ENCODE results near the gene MTFP1.

DNA sequence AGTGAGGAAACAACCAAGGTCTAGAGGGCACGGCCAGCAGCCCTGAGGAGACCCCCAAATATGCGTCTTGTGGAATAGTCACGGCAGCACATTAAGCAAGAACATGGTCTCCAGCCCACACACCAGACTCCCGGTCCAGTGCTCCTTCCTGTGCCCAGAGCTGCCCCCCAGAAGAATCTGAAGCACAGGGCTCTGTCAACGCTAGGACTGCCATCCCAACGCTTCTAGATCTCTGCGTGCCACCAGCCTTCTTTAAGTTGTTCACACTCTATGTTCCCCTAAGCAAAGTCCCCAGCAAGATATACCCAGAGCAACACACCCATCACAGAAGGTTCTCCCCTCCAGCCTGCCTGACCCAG lies 32.3 kb upstream of the MTFP1 start:
- TF ChIP-seq, protein P1, sequence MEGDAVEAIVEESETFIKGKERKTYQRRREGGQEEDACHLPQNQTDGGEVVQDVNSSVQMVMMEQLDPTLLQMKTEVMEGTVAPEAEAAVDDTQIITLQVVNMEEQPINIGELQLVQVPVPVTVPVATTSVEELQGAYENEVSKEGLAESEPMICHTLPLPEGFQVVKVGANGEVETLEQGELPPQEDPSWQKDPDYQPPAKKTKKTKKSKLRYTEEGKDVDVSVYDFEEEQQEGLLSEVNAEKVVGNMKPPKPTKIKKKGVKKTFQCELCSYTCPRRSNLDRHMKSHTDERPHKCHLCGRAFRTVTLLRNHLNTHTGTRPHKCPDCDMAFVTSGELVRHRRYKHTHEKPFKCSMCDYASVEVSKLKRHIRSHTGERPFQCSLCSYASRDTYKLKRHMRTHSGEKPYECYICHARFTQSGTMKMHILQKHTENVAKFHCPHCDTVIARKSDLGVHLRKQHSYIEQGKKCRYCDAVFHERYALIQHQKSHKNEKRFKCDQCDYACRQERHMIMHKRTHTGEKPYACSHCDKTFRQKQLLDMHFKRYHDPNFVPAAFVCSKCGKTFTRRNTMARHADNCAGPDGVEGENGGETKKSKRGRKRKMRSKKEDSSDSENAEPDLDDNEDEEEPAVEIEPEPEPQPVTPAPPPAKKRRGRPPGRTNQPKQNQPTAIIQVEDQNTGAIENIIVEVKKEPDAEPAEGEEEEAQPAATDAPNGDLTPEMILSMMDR (IDR thresholded peaks at IDR 0.05 in 8 of 11, conservative IDR thresholded peaks at IDR 0.05 in 3 of 11): no peak
- no peak for TF ChIP-seq POLR2AphosphoS5 (IDR thresholded peaks at IDR 0.05)
- TF ChIP-seq POLR2A (IDR thresholded peaks at IDR 0.05): no peak

All from spleen (tissue), 7 donors.